Esophagus squamous epithelium (tissue), 5 donors: ENCODE measurements around the gene NR2C2. TPM values are rescaled to one million over a fixed set of nuclear protein-coding genes. Genes with fewer than 3 reads are reported as not detected.
A peak's percentile ranks its signal among the peaks of the same experiment; 100 is the strongest.

Experiments used
- DNase-seq: peaks from one replicate; lab custom pipeline; 2025; lab: John Stamatoyannopoulos, UW
- H3K27ac ChIP-seq, 4 donors: fragments of 200-600 bp; sonication (generic); one replicate each; pipeline ENCODE4 v1.5.1; 2016 to 2019; ENCODE audit warnings: mild to moderate bottlenecking in 1 of 4
- H3K27me3 ChIP-seq, 4 donors: fragments of 200-600 bp; sonication (generic); 1 replicate in 3 of 4; 2 replicates in 1 of 4; pipeline versions ENCODE4 v1.5.1 to v1.6.0; 2017 to 2021; ENCODE audit warnings: antibody characterized with exemption in 1 of 4
- H3K36me3 ChIP-seq, 3 donors: fragments of 200-600 bp; sonication (generic); one replicate each; pipeline ENCODE4 v1.5.1; 2016 to 2019
- H3K4me1 ChIP-seq, 3 donors: fragments of 200-600 bp; sonication (generic); one replicate each; pipeline ENCODE4 v1.5.1; 2017 to 2019
- H3K4me3 ChIP-seq, 4 donors: fragments of 200-600 bp; sonication (generic); 1 replicate in 3 of 4; 2 replicates in 1 of 4; pipeline ENCODE4 v1.5.1; 2016 to 2019; ENCODE audit warnings: mild to moderate bottlenecking in 2 of 4, moderate library complexity in 1 of 4
- H3K9me3 ChIP-seq, 3 donors: fragments of 200-600 bp; sonication (generic); one replicate each; pipeline ENCODE4 v1.5.1; 2016 to 2019
- CTCF ChIP-seq, 6 experiments: fragments of 450-650 bp in 4 of 6; fragments of 200-600 bp in 2 of 6; sonication (generic) in 2 of 6; IDR thresholded peaks; one replicate each; pipeline ENCODE4 v1.5.1; 2016 to 2019; ENCODE audit warnings: antibody characterized with exemption in 6 of 6, mild to moderate bottlenecking in 4 of 6, moderate library complexity in 4 of 6
- POLR2A ChIP-seq, 4 donors: fragments of 450-650 bp; IDR thresholded peaks; one replicate each; pipeline ENCODE4 v1.6.1; 2017; ENCODE audit warnings: antibody characterized with exemption in 4 of 4, mild to moderate bottlenecking in 4 of 4, moderate library complexity in 3 of 4
- WGBS, 2 donors: methylation state at CpG; one replicate each; pipeline ENCODE4 v1.1.5; 2018; 5-methylcytosine and 5-hydroxymethylcytosine counted together
- intact Hi-C: fragments of 100-400 bp; cut with DNase I; formaldehyde crosslinking; loops from one replicate; pipeline ENCODE4 v1.15.0; 2022
- total RNA-seq, 4 donors: library from RNA; depleted of rRNA; stranded (reverse); fragments of >200 nt; gene quantifications; one replicate each; pipeline ENCODE4 v1.1.0, GENCODE V29; 2016
- donor health status: DM: yes; HTN: yes; CAD: no.

Gene NR2C2
- total RNA-seq, 4 donors from 2014 or later = 14.1 to 37.2 (median 26.3) TPM

- WGBS, 2 donors = 28 to 29% methylated on average over 5 of the region's 5 CpGs
Observed at GRCh38 chr3:14949126-14949525, 1.7 kb downstream of the NR2C2 start.

GRCh38 chr3:14950274-14950673, 2.9 kb downstream of the NR2C2 start:
- TF ChIP-seq POLR2A (IDR thresholded peaks at IDR 0.05) (no peak), CTCF (IDR thresholded peaks at IDR 0.05) (no peak)
- H3K36me3 ChIP-seq = peaks cover 2 to 4% (median 4%) of the 10 kb centered on the region in 3 donors
- H3K27ac ChIP-seq = no peak overlapping the region
- no peaks in the 10 kb centered on the region for H3K27me3 ChIP-seq
- peaks cover 15 to 48% (median 29%) of the 10 kb centered on the region in 3 donors for H3K4me1 ChIP-seq
- no peak overlapping the region for H3K4me3 ChIP-seq
- intact Hi-C loops = no loop called here
- H3K9me3 ChIP-seq = no peaks in the 10 kb centered on the region
- 65 to 73% methylated on average over 2 of the region's 2 CpGs for WGBS, 2 donors
- no peak for DNase-seq

More at GRCh38 chr3:14949126-14949525, 1.7 kb downstream of the NR2C2 start:
- intact Hi-C loops = no loop called here
- TF ChIP-seq CTCF (IDR thresholded peaks at IDR 0.05) (no peak), POLR2A (IDR thresholded peaks at IDR 0.05) (no peak)
- Histone ChIP-seq H3K9me3 (no peaks in the 10 kb centered on the region), H3K4me1 (peaks cover 15 to 51% (median 31%) of the 10 kb centered on the region in 3 donors), H3K36me3 (peaks cover 4 to 16% (median 8%) of the 10 kb centered on the region in 3 donors), H3K27me3 (no peaks in the 10 kb centered on the region), H3K27ac (peak overlapping the region; percentile 97 to 100 (median 100)), H3K4me3 (peak overlapping the region; percentile 74 to 94 (median 82))
- DNase-seq = no peak

GRCh38 chr3:14957153-14957552, 9.8 kb downstream of the NR2C2 start:
- TF ChIP-seq CTCF (IDR thresholded peaks at IDR 0.05) = no peak
- no peak for TF ChIP-seq POLR2A (IDR thresholded peaks at IDR 0.05)
- no peak for DNase-seq
- 82 to 91% methylated on average over 1 of the region's 1 CpG for WGBS, 2 donors
- Histone ChIP-seq H3K4me1 (peaks cover 4 to 49% (median 5%) of the 10 kb centered on the region in 3 donors), H3K9me3 (no peaks in the 10 kb centered on the region), H3K4me3 (no peak overlapping the region), H3K36me3 (peaks cover 0 to 6% (median 0%) of the 10 kb centered on the region in 3 donors), H3K27ac (peak overlapping the region in 1 of 4 donors; percentile 12), H3K27me3 (no peaks in the 10 kb centered on the region)
- intact Hi-C loops = no loop called here

- no peak for DNase-seq
- intact Hi-C loops = no loop called here
- H3K36me3 ChIP-seq = peaks cover 0 to 12% (median 0%) of the 10 kb centered on the region in 3 donors
- no peak overlapping the region for H3K4me3 ChIP-seq
- peaks cover 4 to 49% (median 5%) of the 10 kb centered on the region in 3 donors for H3K4me1 ChIP-seq
- WGBS, 2 donors = 8 to 19% methylated on average over 1 of the region's 1 CpG
- H3K9me3 ChIP-seq = no peaks in the 10 kb centered on the region
- H3K27me3 ChIP-seq = no peaks in the 10 kb centered on the region
- TF ChIP-seq CTCF (IDR thresholded peaks at IDR 0.05) (no peak), POLR2A (IDR thresholded peaks at IDR 0.05) (no peak)
- no peak overlapping the region for H3K27ac ChIP-seq
Observed at GRCh38 chr3:14957925-14958324, 10.5 kb downstream of the NR2C2 start.

- Histone ChIP-seq H3K27ac (peak overlapping the region in 1 of 4 donors; percentile 47), H3K4me1 (peaks cover 4 to 49% (median 5%) of the 10 kb centered on the region in 3 donors), H3K4me3 (peak overlapping the region in 1 of 4 donors; percentile 8), H3K27me3 (no peaks in the 10 kb centered on the region), H3K36me3 (peaks cover 0 to 26% (median 0%) of the 10 kb centered on the region in 3 donors), H3K9me3 (no peaks in the 10 kb centered on the region)
- 63 to 74% methylated on average over 2 of the region's 2 CpGs for WGBS, 2 donors
- intact Hi-C loops = no loop called here
- TF ChIP-seq POLR2A (IDR thresholded peaks at IDR 0.05) (no peak), CTCF (IDR thresholded peaks at IDR 0.05) (no peak)
- no peak for DNase-seq
Observed at GRCh38 chr3:14959359-14959943, 12.1 kb downstream of the NR2C2 start.
